Measurements from ENCODE around the gene UBAC1.

GRCh38 chr9:135993765-135994500 is 32.8 kb upstream of the UBAC1 start:
- TF ChIP-seq, protein P1, sequence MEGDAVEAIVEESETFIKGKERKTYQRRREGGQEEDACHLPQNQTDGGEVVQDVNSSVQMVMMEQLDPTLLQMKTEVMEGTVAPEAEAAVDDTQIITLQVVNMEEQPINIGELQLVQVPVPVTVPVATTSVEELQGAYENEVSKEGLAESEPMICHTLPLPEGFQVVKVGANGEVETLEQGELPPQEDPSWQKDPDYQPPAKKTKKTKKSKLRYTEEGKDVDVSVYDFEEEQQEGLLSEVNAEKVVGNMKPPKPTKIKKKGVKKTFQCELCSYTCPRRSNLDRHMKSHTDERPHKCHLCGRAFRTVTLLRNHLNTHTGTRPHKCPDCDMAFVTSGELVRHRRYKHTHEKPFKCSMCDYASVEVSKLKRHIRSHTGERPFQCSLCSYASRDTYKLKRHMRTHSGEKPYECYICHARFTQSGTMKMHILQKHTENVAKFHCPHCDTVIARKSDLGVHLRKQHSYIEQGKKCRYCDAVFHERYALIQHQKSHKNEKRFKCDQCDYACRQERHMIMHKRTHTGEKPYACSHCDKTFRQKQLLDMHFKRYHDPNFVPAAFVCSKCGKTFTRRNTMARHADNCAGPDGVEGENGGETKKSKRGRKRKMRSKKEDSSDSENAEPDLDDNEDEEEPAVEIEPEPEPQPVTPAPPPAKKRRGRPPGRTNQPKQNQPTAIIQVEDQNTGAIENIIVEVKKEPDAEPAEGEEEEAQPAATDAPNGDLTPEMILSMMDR (IDR thresholded peaks at IDR 0.05): no peak
- TF ChIP-seq POLR2A (IDR thresholded peaks at IDR 0.05): no peak
